Islet of Langerhans (tissue), 1 donor: ENCODE results near the gene PPP5C.

Experiments used
- FAIRE-seq: peaks from one replicate; lab custom pipeline; 2011; peaks lifted over from hg19 to GRCh38; lab: Jason Lieb, UNC

The PPP5C gene

GRCh38 chr19:46330319-46330918, 16.5 kb upstream of the PPP5C start:
- no peak for FAIRE-seq

- FAIRE-seq, result no peak
These were observed 9.4 kb upstream of the PPP5C start for GRCh38 chr19:46337487-46337886.

- no peak for FAIRE-seq
These were observed 7.4 kb upstream of the PPP5C start for GRCh38 chr19:46339446-46339845.

GRCh38 chr19:46340051-46340659, 6.7 kb upstream of the PPP5C start:
- FAIRE-seq, result no peak

GRCh38 chr19:46341937-46342336, 5.0 kb upstream of the PPP5C start:
- no peak for FAIRE-seq

- FAIRE-seq, result no peak
These were observed 2.5 kb upstream of the PPP5C start for GRCh38 chr19:46344363-46344762.

- no peak for FAIRE-seq
These were observed 1.7 kb upstream of the PPP5C start for GRCh38 chr19:46345157-46345556.

- FAIRE-seq, result no peak
These were observed 641 bp downstream of the PPP5C start for GRCh38 chr19:46347572-46347883.

GRCh38 chr19:46347985-46348384, 1.1 kb downstream of the PPP5C start:
- no peak for FAIRE-seq

- FAIRE-seq, result no peak
These were observed 2.6 kb downstream of the PPP5C start for GRCh38 chr19:46349311-46349993.

GRCh38 chr19:46350029-46350757, 3.3 kb downstream of the PPP5C start:
- no peak for FAIRE-seq

GRCh38 chr19:46350758-46351159, 3.9 kb downstream of the PPP5C start:
- FAIRE-seq, result no peak

GRCh38 chr19:46351241-46352041, 4.6 kb downstream of the PPP5C start:
- FAIRE-seq, result no peak

GRCh38 chr19:46353730-46354528, 7.0 kb downstream of the PPP5C start:
- no peak for FAIRE-seq

GRCh38 chr19:46355234-46356148, 8.6 kb downstream of the PPP5C start:
- no peak for FAIRE-seq

- no peak for FAIRE-seq
These were observed 9.5 kb downstream of the PPP5C start for GRCh38 chr19:46356149-46357055.

GRCh38 chr19:46357846-46358583, 11.1 kb downstream of the PPP5C start:
- FAIRE-seq, result no peak

GRCh38 chr19:46361915-46362314, 15.0 kb downstream of the PPP5C start:
- FAIRE-seq, result no peak

GRCh38 chr19:46364359-46364758, 17.5 kb downstream of the PPP5C start:
- no peak for FAIRE-seq
